PC-9 (cell line): ENCODE data around the gene SLC35B2.

ENCODE experiments used
- EZH2 ChIP-seq: fragments of 200-600 bp; sonication (generic); IDR thresholded peaks from 2 replicates; pipeline ENCODE4 v1.8.0; 2017; ENCODE audit warnings: antibody characterized with exemption, low read depth
- TF ChIP-seq, protein P1 (sequence below): fragments of 200-600 bp; sonication (generic); conservative IDR thresholded peaks from 2 replicates; pipeline ENCODE4 v1.6.1; 2017; ENCODE audit warnings: mixed run types, antibody characterized with exemption, mild to moderate bottlenecking, moderate library complexity

DNA sequence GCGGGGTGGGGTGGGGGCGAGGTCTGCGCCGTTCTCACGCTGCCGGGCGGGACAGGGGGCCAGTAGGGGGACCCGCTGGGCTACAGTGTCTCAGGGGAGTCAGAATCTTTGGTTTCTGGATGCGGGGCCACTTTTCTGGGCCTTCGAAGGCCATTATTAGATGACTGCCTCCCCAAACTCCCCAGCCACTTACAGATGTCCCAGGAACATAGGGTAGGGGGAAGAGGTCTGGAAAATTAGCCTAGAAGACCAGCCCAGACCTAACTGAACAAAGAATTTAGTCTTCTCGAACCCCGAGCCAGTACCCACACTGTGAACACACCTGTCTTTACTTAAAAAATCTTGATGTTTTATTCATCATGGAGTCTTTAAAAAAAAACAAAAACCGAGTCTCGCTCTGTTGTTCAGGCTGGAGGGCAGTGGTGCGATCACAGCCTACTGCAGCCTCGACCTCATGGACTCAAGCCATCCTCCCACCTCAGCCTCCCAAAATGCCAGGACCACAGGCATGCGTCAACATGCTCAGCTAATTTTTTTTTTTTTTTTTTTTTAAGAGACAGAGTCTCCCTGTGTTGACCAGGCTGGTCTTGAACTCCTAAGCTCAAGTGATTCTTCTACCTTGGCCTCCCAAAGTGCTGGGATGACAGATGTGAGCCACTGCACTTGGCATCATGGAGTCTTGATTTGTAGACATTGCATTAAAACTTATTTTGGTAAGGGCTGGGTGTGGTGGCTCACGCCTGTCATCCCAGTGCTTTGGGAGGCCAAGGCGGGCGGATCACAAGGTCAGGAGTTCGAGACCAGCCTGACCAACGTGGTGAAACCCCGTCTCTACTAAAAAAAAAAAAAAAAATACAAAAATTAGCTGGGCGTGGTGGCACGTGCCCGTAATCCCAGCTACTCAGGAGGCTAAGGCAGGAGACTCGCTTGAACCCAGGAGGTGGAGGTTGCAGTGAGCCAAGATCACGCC, 37.2 kb downstream of the SLC35B2 start:
- TF ChIP-seq, protein P1, sequence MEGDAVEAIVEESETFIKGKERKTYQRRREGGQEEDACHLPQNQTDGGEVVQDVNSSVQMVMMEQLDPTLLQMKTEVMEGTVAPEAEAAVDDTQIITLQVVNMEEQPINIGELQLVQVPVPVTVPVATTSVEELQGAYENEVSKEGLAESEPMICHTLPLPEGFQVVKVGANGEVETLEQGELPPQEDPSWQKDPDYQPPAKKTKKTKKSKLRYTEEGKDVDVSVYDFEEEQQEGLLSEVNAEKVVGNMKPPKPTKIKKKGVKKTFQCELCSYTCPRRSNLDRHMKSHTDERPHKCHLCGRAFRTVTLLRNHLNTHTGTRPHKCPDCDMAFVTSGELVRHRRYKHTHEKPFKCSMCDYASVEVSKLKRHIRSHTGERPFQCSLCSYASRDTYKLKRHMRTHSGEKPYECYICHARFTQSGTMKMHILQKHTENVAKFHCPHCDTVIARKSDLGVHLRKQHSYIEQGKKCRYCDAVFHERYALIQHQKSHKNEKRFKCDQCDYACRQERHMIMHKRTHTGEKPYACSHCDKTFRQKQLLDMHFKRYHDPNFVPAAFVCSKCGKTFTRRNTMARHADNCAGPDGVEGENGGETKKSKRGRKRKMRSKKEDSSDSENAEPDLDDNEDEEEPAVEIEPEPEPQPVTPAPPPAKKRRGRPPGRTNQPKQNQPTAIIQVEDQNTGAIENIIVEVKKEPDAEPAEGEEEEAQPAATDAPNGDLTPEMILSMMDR, result no peak
- TF ChIP-seq EZH2, result no peak
